Duodenal mucosa (tissue), 2 donors: ENCODE data around the gene MS4A7.

Experiments
- H3K27ac ChIP-seq: one replicate; pipeline ENCODE4 v1.7.0; 2013; ENCODE audit warnings: low read depth, low read length
- H3K27me3 ChIP-seq, 2 donors: one replicate each; pipeline ENCODE4 v1.7.0; 2013; ENCODE audit warnings: low read length in 2 of 2, control low read depth in 1 of 2; ENCODE audit not compliant: insufficient read depth in 2 of 2, control insufficient read depth in 1 of 2
- H3K36me3 ChIP-seq, 2 donors: one replicate each; pipeline ENCODE4 v1.7.0; 2013; ENCODE audit warnings: low read length in 2 of 2, control low read depth in 1 of 2; ENCODE audit not compliant: insufficient read depth in 2 of 2, control insufficient read depth in 1 of 2
- H3K4me1 ChIP-seq, 2 donors: one replicate each; pipeline ENCODE4 v1.7.0; 2013; ENCODE audit warnings: low read length in 2 of 2, control low read depth in 1 of 2; ENCODE audit not compliant: insufficient read depth in 2 of 2, control insufficient read depth in 1 of 2
- H3K4me3 ChIP-seq, 2 donors: one replicate each; pipeline ENCODE4 v1.7.0; 2013; ENCODE audit warnings: low read length in 2 of 2, low read depth in 1 of 2
- H3K9ac ChIP-seq, 2 donors: one replicate each; pipeline ENCODE4 v1.7.0; 2013; ENCODE audit warnings: low read length in 2 of 2, low read depth in 1 of 2
- H3K9me3 ChIP-seq, 2 donors: one replicate each; pipeline ENCODE4 v1.7.0; 2013; ENCODE audit warnings: low read length in 2 of 2, control low read depth in 1 of 2; ENCODE audit not compliant: control insufficient read depth in 1 of 2

Gene MS4A7, protein sequence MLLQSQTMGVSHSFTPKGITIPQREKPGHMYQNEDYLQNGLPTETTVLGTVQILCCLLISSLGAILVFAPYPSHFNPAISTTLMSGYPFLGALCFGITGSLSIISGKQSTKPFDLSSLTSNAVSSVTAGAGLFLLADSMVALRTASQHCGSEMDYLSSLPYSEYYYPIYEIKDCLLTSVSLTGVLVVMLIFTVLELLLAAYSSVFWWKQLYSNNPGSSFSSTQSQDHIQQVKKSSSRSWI

DNA sequence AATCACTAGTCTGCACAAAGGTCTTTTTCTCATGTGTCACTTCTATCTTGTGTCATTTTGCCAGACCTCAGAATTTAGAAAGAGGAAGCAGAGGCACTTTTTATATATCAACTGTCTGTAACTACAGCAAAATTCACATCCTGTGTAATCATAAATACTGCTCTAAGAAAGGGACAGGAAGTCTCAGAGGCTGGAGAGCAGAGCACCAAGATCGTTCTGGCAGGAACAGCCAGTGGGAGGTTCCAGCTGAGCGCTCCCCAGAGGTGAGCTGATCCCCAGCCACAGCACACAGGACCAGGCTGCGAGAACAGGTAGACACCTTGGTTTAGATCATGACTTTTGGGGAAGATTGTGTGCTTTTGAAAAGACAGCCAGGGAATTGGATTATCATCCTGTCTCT, at the start of gene MS4A7:
Gene MS4A7 (plus strand): TSS at position 179 of the 400 bp plus-strand sequence. CDS start 4,610 bp downstream, outside the sequence.
- Histone ChIP-seq H3K4me1 (no peaks in the 10 kb centered on the region), H3K4me3 (peak within 1 kb of the TSS in 1 of 2 donors; percentile 26), H3K27ac (no peak within 1 kb of the TSS), H3K36me3 (no peaks in the 10 kb centered on the region), H3K27me3 (peaks cover 0 to 5% of the 10 kb centered on the region in 2 donors), H3K9ac (peak within 1 kb of the TSS in 1 of 2 donors; percentile 18), H3K9me3 (no peaks in the 10 kb centered on the region)

DNA sequence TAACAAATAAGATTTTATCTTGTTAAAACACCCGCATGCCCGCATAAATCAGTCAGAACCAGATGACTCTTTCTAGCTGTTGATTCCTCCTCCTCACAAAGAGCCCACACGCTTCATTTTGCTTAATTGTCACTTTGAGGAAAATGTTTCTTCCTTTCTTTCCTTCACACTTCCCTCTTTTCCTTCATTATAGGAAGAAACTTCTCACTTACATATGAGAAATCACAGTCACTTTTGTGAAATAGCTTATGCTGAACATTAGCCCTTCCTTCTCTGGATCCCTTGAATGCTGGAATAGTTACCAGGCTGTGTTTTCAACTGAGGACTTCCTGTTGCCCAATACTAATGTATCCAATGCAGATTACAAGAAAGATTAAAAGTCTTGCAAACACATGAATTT, 45.5 kb upstream of the MS4A7 start:
- no peak overlapping the region for H3K4me3 ChIP-seq
- no peaks in the 10 kb centered on the region for H3K36me3 ChIP-seq
- no peak overlapping the region for H3K27ac ChIP-seq
- H3K9ac ChIP-seq: no peak overlapping the region
- no peaks in the 10 kb centered on the region for H3K27me3 ChIP-seq
- no peaks in the 10 kb centered on the region for H3K4me1 ChIP-seq
- no peaks in the 10 kb centered on the region for H3K9me3 ChIP-seq

DNA sequence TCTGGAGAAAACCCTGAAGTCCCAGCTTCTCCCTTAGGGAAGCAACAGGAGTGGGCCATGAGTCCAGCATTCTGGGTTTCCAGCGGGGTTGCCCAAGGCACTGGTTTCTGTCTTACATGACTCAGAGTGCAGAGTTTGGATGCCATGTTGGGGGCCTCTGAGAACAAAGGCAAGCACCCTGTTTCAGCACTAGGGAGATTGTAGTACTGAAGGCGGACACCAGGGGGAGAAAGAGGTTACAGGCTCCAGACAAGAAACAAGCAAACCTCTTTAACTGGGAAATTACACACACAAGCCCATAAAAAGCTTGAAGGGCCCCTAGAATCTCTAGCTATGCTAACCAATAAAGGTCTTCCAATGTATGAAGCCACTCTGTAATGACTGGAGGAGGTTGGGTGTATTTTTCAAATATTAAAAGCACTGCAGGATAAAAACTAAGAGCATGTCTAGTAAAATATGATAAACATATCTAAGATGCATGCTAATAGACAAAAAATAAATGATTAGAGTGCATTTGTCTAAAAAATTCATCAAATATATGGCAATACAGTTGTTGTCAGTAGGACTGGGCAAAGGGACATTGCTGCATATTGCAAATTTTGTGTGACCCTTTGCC, 44.2 kb upstream of the MS4A7 start:
- H3K27ac ChIP-seq: no peak overlapping the region
- no peak overlapping the region for H3K4me3 ChIP-seq
- H3K9me3 ChIP-seq: no peaks in the 10 kb centered on the region
- no peaks in the 10 kb centered on the region for H3K4me1 ChIP-seq
- no peaks in the 10 kb centered on the region for H3K36me3 ChIP-seq
- H3K27me3 ChIP-seq: no peaks in the 10 kb centered on the region
- H3K9ac ChIP-seq: no peak overlapping the region

DNA sequence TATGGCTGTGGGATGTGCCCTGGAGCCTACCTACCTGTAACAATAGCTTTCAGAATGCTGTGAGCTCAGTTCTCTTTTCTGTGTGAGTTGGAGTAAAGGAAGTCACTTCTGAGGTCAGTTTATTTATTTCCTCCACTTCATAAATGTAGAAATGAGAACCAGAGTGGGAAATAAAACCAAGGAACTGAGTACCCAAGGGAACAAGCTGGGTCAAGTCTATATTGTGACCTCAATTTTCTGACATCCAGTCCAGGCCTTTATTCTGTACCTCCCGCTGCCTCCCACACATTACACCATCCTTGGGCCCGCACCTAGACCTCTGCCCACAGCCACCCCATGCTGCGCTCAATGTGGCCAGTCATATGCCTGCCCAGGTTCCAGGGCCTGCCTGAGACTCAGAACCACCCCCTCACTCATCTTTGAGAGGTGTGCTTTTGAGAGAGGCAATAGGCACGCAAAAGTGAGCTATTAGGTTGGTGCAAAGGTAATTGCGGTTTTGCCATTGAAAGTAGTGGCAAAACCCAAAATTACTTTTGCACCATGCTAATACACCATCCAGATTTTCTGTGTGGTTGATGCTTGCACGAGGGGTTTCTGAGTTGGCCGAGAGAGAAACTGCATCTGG, 41.5 kb upstream of the MS4A7 start:
- no peak overlapping the region for H3K4me3 ChIP-seq
- no peak overlapping the region for H3K27ac ChIP-seq
- H3K36me3 ChIP-seq: no peaks in the 10 kb centered on the region
- no peaks in the 10 kb centered on the region for H3K27me3 ChIP-seq
- H3K9me3 ChIP-seq: no peaks in the 10 kb centered on the region
- H3K4me1 ChIP-seq: no peaks in the 10 kb centered on the region
- no peak overlapping the region for H3K9ac ChIP-seq

DNA sequence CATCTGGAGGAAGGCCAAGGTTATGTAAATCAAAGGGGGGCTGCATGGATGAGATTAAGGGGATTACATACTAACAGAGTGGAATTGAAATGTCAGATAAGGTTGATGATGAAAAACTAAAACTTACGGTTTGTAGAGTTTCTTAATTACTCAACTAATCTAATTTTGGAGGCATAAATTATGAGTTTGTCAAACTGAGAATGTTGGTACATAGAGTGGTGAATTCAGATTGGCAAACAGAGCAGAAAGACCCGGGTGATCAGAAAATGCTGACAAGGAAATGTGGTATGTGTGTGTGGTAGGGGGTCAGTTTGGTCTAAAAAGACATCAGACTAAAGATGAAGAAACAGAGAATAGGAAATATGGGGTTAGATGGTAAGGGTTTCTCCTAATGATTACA, 40.3 kb upstream of the MS4A7 start:
- Histone ChIP-seq H3K9ac (no peak overlapping the region), H3K27ac (no peak overlapping the region), H3K4me1 (no peaks in the 10 kb centered on the region)

DNA sequence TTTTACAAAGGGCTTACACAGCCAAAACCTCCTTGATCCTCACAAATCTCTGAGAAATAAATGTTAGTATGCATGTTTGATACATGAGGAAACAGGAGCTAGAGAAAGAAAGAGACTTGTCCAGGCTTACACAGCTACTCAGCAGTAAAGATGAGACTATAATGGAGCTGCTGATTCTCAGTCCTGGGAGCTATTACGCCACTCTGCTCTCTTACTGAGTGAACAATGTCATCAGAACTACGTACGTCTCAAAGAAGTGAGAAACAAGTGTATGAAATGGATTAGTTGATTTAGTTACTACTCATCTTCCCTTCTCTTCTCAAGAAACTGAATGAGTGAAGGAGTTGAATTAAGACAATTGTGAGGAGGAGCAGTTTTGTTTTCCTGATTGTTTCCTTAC, 39.0 kb upstream of the MS4A7 start:
- Histone ChIP-seq H3K4me3 (no peak overlapping the region), H3K4me1 (no peaks in the 10 kb centered on the region), H3K9ac (no peak overlapping the region), H3K27ac (no peak overlapping the region), H3K9me3 (no peaks in the 10 kb centered on the region), H3K27me3 (no peaks in the 10 kb centered on the region), H3K36me3 (no peaks in the 10 kb centered on the region)

More for the DNA sequence above, 40.3 kb upstream of the MS4A7 start:
- Histone ChIP-seq H3K9me3 (no peaks in the 10 kb centered on the region), H3K4me3 (no peak overlapping the region), H3K36me3 (no peaks in the 10 kb centered on the region), H3K27me3 (no peaks in the 10 kb centered on the region)

DNA sequence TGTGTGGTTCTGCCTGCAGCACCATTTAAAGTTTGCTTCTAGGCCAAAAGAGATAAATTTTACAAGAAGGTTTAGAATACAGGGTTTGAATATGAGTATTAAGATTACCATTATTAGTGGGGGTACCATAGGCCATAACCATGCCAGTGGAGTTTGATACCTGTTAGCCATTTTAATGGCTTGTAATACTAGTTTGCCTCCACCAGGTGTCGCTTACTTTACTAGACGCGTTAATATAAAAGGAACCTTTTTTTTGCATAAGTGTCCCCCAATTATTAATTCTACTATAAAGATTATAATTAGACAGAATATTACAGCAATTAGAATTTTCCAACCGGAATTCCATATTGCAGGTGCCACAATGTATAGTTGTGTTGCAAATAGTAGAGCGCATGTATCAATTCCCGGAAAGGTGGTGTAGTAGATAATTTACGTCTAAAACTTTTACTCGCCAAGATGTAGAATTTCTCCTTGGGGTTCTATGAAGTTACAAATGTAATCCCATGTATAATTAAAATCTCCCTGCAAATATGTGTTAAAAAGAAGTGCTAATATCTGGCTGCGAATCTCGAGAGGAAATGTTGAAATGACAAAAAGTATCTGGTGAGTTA, 35.1 kb upstream of the MS4A7 start:
- Histone ChIP-seq H3K36me3 (no peaks in the 10 kb centered on the region), H3K27me3 (no peaks in the 10 kb centered on the region), H3K4me3 (no peak overlapping the region), H3K27ac (no peak overlapping the region), H3K4me1 (peaks cover under 1 to 2% of the 10 kb centered on the region in 2 donors), H3K9me3 (no peaks in the 10 kb centered on the region), H3K9ac (no peak overlapping the region)

DNA sequence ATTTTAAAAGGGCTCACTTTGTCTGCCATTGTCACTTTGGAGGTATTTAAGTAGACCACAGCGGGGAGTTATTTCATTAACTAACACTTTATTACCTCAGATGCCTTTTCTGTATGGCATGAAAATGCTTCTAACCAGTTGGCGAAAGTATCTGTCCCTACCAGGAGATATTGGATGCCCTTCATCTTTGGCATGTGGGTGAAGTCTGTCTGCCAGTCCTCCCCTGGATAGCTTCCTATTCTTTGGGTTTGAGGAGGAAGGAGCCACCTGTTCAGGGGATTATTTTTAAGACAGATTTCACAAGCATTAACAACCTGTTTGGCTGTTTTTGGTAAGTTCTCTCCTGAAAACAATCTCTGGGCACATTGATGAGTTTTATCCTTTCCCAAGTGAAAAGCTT, 34.2 kb upstream of the MS4A7 start:
- Histone ChIP-seq H3K9me3 (no peaks in the 10 kb centered on the region), H3K4me3 (no peak overlapping the region), H3K9ac (no peak overlapping the region), H3K27ac (no peak overlapping the region), H3K27me3 (no peaks in the 10 kb centered on the region), H3K4me1 (peaks cover 5 to 8% of the 10 kb centered on the region in 2 donors), H3K36me3 (no peaks in the 10 kb centered on the region)

DNA sequence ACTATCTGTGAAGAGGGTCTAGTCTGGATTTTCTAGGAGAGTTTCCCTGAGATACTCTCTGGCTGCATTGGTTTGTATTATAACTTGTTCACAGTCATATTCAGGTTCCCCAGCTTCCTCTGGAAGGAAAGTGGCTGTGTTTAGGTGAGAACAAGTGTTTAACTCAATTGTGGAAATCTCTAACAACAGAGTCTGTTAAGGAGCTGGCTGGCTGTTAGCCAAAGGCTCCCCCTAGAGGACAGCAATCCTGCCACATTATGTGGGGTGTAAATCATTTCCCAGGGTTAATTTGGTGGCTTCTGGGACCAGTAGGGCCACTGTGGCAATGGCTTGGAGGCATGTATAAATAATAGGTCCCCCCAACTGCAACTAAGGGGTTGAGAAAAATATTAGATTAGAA, 32.8 kb upstream of the MS4A7 start:
- Histone ChIP-seq H3K4me3 (no peak overlapping the region), H3K9me3 (no peaks in the 10 kb centered on the region), H3K27ac (no peak overlapping the region), H3K27me3 (no peaks in the 10 kb centered on the region), H3K36me3 (no peaks in the 10 kb centered on the region), H3K9ac (no peak overlapping the region), H3K4me1 (peaks cover 15 to 16% of the 10 kb centered on the region in 2 donors)
